ENCODE data around the gene GZF1. TPM values are rescaled to one million over a fixed set of nuclear protein-coding genes. Genes with fewer than 3 reads are reported as not detected.

GZF1 gene
- total RNA-seq, 1 experiment from 2014 or later = 22.7 TPM

DNA sequence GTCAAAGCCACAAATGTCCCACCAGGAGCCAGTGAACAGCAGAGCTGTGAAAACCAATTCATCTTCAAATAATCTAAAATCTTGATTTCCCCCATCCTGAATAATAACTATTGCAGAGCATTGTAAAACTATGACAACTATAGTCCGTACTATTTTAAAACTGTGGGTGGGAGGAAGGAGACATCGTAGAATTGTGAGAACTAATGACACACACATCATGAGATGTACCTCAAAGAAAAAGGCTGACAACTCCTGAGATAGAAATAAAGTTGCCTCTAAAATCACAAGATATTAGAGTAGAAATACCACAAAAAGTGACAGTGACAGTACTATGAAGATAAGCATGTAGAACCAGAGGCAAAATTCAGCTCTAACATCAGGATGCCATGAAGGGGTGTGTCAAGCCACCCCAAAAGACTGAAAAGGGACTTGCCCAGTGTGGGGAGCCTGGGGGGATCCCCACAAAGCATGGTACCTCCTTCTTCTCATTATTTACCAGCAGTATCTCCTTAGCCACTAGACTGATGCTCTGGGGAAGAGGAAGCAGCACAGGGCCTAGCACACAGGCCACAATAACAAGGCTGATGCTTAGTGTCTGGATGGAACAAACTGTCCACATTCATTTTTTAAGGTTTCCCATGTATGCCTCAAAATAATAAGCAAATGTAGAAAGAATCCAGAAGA is 45.9 kb downstream of the GZF1 start:
- no peak for DNase-seq (ENCODE audit: low spot score)

DNA sequence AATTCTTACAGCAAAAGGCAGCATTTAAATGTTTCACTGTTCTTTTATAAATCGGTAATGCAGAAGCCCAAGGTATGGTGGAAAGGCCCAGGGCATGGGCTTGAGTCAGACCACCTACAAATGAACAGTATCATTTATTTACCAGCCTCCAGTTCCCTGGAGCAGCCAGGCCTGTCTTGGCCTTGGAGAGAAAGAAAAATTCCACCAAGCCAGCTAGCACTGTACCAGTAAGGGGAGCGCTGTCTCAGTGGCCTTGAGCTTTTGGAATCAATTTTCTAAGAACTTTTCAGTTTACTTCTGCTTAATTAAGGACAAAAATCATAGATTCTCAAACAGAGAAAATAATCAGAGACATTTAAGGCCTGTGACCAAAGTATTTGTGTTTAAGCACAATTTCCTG is 47.0 kb downstream of the GZF1 start:
- DNase-seq (ENCODE audit: low spot score) = no peak

DNA sequence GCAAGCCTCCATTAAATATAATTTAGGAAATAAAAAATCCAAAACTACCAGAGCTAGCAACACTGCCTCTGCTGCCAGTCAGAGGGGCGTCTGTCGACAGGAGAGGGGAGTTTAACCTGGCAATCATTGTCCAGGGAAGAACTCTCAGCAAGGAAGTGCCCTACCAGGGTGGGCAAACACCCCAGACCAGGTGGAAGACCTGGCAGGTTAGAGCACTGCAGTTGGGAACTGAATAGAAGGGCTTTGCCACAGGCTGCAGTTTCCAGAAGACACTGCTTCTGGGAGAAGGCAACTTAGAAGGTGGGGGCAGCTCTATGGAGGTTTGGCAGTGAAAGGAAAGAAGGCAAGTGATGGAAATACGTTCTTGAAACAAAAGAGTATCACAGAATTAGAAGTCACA is 47.8 kb downstream of the GZF1 start:
- DNase-seq (ENCODE audit: low spot score) = no peak

DNA sequence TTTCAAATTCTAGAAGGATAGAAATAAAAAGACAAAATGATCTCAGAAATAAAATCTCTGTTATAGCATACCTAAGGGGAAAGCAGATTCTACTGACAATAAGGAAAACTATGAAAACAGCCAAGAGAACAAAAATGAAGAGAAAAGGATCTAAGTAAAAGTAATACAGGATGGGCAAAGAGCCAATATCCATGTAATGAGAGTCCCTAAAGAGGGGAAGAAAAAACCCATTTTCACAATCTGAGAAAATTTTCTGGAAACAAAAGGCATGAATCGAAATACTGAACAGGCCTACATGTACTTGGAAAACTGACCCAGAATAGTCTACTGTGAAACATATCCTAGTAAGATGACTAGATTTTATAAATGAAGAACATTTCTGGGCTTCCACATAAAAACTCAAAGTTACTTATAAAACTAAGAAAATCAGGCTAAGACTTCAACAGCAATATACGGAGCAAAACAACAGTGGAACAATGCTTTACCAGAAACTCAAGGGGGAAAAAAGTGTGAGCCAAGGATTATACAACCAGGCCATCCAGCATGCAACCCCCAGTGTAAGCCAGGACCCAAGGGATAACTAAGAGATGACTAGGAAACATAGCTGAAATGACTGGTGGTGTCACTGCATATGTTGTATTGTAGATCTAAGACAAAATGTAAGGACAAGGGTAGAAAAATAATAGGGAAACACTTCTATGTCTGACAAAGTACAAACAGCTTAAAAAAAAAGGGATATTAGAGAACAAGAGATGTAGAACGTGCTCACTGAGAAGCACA is 49.1 kb downstream of the GZF1 start:
- no peak for DNase-seq (ENCODE audit: low spot score)

DNA sequence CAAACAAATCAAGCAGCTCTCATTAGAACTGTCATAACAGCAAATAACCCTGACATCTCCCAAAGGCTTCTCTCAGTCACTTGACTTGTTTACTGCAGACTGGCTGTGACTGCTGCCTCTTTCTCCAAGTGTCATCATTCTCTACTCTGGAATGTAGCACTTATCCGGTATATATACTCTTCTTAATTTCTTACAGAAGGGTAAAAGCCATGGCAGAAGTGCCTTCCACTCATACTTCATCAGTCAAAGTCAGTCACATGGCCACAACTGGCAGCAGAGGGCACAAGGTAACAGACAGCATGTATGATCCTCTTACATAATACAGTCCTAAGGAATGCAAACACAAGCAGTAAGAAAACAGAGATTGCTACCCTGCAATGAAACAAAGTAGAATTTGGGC is 50.0 kb downstream of the GZF1 start:
- DNase-seq (ENCODE audit: low spot score) = no peak

DNA sequence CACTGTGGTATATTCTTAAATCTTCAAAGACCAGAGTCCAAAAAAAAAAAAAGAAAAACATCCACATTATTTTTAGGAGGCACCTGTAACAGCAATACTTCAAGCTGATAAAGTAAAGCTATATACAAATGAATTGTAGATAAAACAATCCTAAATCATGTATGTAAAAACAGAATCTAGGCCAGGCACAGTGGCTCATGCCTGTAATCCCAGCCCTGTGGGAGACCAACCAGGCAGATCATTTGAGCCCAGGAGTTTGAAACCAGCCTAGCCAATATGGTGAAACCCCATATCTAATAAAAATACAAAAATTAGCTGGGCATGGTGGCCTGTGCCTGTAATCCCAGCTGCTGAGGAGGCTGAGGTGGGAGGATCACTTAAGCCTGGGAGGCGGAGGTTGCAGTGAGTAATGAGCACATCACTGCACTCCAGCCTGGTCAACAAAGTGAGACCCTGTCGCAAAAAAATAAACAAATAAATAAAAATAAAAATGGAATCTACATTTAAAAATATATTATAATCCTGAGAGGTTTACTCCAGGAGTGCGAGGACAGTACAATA is 52.0 kb downstream of the GZF1 start:
- DNase-seq (ENCODE audit: low spot score) = no peak

DNA sequence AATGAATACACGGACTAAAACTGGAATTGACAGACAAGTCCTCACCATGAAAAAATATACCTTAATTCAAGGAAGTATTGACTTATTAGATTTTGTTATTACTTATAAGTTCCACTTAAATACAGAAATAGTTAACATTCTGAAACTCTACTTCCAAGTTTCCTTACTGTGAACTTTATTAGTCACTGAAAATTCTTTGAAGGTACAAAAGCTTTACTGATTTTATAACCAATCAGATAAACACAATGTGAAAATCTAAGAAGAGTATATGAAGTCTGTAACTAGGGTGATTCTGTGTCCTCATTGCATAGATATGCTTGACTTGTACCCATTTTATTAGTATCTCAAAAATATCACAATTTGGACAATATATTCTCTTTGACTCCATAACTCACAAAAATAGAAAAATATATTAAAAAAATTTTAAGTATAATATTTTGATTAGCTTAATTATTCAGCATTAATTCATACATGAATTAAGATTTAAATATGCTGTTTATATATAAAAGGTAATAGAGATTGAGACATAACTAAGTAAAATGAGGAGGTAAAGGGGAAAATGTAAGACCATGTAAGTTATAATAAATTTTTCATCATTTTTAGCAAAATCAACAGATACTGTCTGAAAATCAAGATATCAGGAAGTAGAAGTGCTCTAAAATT is 52.7 kb downstream of the GZF1 start:
- DNase-seq (ENCODE audit: low spot score) = no peak

DNA sequence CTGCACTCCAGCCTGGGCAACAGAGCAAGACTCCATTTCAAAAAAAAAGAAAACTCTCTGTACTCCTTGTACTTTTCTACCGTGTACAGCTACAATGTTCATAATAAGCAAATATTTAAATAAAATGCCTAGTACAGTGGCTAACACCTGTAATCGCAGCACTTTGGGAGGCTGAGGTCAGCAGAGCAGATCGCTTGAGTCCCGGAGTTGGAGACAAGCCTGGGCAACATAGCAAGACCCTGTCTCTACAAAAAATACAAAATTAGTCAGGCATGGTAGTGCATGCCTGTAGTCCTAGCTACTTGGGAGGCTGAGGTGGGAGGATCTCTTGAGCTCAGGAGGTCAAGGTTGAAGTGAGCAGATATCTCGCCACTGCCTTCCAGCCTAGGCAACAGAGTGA is 53.6 kb downstream of the GZF1 start:
- no peak for DNase-seq (ENCODE audit: low spot score)

DNA sequence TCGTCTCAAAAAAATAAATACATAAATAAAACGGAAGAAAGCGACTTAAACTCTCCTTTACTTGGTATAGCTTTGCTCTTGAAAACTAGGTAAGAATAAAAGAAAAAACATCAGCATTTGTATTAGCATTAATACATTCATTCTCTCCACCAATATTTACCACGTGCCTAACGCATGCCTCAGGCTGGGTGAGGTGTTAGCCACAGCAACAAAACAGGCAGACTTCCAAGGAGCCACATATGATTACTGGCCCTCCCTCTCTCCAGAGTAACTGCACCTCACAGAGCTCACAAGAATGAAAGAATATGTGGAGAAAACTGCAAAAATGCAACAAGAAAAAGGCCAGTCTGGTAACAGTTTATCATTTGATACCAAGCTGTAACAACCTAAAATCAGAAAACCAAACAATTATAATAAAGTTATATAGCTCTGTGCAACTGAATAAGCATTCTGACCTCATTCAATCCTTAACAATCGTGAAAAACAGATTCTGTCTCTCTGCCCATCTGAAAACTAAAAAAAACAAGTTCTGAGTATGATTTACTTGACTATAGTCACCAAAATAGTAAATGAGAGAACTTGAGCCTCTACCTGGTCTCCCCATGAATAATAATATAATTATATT is 54.1 kb downstream of the GZF1 start:
- DNase-seq (ENCODE audit: low spot score) = no peak

DNA sequence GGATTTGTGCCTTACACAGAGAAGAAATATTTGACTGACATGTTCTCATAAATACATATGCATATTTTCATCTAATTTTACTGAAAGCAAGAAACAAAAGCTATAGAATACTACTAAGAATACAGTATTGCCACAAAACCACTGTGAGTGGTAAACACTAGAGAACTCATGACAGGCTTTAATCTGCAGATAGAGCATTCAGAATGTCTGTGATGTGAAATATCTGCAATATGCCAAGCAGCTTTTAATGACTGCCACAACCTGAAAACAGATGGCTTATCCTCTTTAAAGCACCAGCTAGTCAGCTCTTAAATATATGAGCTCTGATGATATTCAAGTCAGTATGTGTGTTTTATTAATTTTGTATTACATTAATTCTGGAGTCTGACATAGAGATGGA is 55.9 kb downstream of the GZF1 start:
- no peak for DNase-seq (ENCODE audit: low spot score)

DNA sequence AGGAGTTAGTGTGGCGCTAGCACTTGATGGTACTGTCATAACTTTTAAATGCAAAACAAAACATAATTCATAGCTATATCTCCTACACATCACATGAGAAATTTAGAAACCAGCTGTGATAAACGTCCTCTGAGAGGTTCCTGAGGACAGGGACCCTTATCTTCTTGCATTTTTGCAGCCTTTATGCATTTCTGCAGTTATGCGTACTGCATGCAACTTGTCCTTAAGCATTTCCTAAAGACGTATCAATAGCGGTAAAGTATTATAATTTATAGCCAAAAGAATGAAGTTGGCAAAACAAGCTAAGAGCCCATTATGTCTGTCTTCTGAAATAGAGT is 57.6 kb downstream of the GZF1 start:
- DNase-seq (ENCODE audit: low spot score) = no peak

DNA sequence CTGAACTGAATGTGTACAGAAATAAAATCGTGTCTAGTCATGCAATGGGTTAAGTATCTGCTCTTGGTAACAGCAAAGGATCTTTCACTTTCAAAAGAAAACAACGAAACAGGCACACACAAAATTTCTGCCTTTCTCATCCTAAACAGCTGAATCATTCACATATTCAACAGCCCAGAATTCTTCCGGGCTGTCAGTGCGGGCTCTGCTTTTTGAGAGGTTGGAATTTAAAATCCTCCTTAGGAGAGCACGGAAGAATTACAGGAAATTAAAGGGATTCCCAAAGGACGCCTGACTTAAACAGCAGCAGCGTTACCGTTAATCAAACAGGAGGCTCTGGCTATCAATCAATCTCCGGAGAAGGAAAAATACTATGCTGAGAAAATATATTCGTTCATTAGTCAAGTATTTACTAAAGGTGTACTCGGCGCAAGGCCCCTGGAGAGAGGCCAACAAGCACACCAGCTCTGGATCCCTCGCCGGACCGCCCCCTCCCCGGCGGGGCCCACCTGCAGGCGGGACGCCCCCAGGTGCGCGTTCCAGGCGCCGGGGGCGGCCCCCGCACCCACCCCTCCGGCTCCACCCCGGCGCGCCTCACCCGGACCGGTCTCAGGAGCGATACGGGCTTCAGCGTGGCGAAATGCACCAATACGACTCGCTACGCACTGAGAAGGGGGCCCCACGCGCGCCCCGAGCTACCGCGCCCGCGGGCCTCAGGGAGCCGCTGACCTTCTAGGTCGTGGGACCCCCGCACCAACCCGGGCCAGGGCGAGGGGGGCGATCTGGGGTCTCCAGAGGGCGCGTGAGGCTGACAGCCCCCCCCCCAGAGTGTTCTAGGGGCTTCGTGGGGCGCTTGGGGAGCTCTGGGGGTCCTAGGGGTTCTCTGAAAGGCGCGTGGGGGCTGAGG is 58.3 kb downstream of the GZF1 start:
- DNase-seq (ENCODE audit: low spot score) = peak; percentile 33

DNA sequence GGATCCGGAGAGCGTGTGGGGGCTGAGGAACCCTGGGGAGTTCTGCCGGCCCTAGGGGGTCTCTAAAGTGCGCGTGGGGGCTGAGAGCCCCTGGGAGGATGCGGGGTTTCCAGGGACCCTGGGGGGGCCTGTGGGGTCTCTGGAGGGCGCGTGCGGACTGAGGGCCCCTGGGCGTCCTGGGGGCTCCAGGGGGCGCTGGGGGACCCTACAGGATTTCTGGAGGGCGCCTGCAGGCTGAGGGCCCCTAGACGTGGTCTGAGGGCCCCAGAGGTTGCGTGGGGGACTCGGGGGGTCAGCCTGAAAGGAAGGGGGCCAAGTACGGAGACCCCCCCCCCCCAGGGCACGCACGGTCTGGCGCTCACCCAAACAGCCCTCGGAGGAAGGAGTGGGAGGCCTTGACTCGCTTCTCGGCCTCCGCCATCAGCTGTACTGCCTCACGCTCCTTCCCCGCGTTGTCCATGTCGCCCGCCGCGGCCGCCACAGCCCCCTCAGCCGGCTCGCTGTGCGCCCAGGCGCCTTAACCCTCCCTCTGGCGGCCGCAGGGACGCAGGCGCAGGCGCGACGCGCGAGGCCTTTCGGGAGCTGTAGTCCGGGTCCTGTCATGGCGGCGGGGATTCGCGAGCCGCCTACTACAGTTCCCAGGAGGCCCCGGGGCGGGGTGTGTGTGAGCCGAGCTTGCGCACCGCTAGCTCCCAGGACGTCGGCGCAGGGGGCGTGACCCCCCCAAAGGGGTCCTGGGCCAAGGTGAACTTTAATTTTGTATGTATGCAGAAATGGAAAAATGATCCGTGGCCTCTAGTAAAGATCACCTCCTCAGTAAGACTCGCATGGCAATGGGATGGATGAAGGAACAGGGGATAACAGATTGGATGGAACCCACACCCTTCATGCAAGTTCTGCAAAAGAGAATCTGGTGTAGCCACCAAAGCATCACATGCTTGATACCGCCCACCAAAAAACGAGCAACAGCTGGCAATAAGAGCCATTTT is 59.3 kb downstream of the GZF1 start, which contains the start of gene NAPB:
Gene NAPB (minus strand): TSS at position 546 of the 989 bp plus-strand sequence. CDS start 86 bp downstream, at position 460.
- DNase-seq (ENCODE audit: low spot score) = peak; percentile 80

Other genes with a start within 250 kb of the GZF1 start
- gene NXT1, start 11.4 kb upstream of the GZF1 start, total RNA-seq (2014; rRNA removed; shearing (Covaris generic)) = 77.4 and 102 TPM in 2 replicates
- 6.4 and 6.6 TPM in 2 replicates for gene NAPB, start 59.3 kb downstream of the GZF1 start, total RNA-seq (2014; rRNA removed; shearing (Covaris generic))
- not detected in 2 replicates for gene CSTL1, start 77.5 kb downstream of the GZF1 start, total RNA-seq (2014; rRNA removed; shearing (Covaris generic))
- gene CST11, start 90.7 kb downstream of the GZF1 start, total RNA-seq (2014; rRNA removed; shearing (Covaris generic)) = not detected in 2 replicates
- not detected in 2 replicates for gene CST8, start 128.9 kb downstream of the GZF1 start, total RNA-seq (2014; rRNA removed; shearing (Covaris generic))
- not detected in 2 replicates for gene CST9L, start 206.3 kb downstream of the GZF1 start, total RNA-seq (2014; rRNA removed; shearing (Covaris generic))
- gene CST9, start 243.7 kb downstream of the GZF1 start, total RNA-seq (2014; rRNA removed; shearing (Covaris generic)) = not detected in 2 replicates

Measured in A172 (cell line).